Renal cortical epithelial cell (primary cell): Measurements from ENCODE around the gene LYRM4. TPM values are rescaled to one million over a fixed set of nuclear protein-coding genes. Genes with fewer than 3 reads are reported as not detected.

Experiments used
- DNase-seq: peaks from one replicate; pipeline ENCODE4 v3.0.0-alpha.2; 2011; ENCODE audit warnings: low read depth
- total RNA-seq: library from RNA; depleted of rRNA; stranded (reverse); fragments of >200 nt; gene quantifications from 2 replicates; pipeline ENCODE4 v1.2.3, GENCODE V29; 2014

The LYRM4 gene
- total RNA-seq, 1 donor from 2014 or later, result 17.1 TPM

DNA sequence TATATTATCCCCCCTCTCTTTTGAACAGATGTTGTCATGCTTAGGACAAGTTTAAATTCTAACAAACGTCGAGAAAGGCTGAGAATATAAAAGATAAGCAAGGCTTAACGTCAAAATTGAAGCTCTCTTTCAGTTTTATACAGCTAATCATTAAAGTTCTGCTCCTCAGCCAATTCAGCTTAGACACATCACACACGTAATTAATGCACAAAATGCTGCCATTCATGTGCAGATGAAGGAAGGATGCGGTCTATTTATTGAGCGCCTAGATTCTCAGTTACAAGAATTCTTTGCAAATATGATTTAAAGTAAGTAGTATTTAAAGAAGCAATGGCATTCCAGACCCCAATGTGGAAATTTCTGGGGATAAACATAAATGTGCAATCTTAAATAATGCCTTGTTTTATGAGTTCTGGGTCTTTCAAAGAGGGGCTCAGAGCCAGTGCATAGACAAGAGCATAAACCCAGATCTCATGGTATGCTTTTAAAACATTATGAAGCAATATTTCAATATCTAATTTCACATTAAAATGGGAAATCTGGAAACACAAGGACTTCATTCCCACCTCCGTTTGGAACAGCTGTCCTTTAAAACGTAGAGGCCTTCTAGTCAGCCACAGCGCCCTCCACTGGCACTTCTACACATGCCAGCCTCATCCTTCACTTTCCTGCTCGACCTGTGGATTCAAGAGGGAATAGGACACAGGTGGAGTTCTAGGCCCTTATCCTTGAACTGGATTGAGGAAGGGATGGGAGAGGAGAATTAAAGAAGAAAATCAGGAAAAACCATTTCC, 85.8 kb downstream of the LYRM4 start:
- no peak for DNase-seq

DNA sequence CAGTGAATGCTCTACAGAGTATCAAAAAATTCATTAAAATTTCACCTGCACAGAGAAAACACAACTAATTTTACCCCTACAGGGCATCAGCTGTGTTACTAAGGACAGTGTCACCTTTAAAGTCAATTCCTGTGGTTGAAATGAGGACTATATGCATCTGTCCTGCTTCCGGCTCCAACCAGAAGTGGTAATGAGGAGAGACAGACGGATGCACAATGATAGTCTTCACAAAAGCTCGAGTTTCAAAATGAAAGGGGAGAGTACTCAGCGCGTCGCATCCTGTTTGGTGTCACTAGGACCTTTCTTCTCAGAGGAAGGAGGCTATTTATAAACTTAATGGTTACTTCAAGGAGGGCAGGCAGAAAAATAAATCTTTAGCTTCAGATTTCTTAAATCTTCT, 86.5 kb downstream of the LYRM4 start:
- no peak for DNase-seq

DNA sequence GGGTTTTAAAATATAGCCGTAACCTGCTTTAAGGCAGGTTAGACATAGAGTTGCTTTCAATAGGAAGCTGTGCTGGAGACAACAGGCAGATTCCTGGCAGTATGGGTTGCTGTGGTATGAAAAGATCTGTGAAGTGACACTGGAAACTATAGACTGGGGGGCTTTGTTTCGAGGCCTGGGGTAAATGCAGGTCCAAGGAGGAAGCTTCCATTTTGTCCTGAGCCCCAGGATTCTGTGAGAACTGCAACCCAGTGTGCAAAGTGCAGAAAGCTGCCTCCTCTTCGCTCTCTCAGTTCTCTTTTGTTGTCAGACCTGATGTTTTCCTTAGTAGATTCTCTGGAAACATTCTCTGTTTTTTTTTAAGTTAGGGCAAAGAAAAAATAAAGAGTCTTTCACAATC, 86.9 kb downstream of the LYRM4 start:
- DNase-seq, result no peak

DNA sequence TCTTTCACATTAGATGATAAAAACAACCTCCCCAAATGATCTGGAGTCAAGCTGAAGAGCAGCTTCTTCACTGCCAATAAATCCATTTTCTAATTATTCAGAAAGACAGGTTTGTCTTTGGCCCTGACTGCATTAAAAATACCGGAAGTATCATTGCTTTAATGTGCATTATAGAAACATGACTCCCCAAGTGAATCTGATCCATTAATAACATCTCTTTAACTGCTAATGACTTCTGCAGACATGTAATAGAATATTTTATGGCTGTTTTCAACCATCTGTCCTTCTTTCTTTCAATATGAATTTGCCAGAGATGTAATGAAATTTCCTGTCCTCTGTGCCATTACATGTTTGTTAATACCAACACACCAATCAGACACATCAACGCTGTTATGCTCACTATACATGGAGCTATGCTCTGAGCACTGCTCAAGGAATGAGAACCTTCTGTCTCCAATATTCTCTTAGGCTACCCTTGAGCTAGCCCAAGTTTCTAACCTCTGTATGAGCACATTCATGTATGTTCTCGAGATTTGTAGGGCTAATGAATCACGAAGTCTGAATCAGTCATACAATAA, 87.8 kb downstream of the LYRM4 start:
- DNase-seq, result no peak

DNA sequence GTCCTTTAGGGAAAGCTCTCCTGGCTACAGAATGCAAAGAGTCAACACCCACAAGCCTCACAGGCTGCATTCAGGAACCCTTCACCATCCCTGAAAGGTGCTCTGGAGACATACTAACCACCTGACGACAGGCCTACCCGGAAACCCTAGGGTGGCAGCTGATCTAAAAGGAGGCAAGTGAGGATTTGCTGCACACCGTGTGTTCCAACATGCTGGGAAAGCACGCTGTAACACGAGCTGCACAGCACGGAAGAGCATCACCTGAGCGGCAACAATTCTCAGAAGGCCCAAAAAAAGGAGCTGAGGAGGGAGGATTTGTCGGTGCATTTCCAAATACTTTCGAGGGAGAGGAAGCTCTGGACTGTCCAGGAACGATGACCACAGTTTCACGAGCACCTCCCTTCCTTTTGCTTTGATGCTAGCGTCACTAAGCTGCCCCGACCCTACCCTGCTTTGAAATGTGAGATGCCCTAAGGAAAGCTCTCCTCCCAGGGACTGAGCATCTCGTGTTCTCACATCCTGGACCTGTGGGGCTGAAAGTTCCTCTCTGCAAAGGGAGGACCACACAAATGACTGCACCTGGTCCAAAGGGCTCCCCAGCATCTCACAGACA, 88.6 kb downstream of the LYRM4 start:
- DNase-seq, result no peak

DNA sequence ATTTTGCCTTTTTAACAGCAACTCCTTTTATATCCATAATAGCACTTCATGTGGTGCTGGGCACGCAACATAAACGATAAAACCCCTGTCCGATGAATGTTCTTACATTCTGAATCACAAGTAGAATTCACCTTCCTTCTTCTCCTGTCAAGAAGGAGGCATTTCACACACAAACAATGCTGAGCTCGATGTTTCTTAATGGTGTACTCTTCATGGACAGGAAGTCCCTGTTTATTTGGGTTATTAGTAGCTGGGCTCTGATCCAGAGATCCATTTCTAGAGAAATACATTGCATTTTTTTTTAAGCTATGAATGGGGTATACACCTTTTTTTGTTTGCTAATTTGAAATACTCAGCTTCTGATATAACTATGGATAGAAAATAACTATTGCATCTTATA, 93.2 kb downstream of the LYRM4 start:
- DNase-seq, result no peak

DNA sequence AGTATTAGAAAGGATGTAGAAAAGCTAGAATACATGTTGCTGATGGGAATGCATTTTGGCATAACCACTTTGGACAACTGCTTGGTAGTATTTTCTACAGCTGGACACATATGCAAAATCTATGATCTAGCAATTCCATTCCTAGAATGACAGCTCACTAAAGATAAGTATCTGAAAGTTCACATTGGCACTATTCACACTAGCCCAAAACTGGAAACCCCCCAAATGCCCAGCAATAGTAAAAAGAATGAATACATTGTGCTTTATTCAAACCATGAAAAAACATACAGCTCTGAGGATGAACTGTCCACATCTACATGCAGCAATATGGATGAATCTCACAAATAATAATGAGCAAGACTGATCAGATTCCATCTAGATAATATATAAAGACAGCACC, 96.7 kb downstream of the LYRM4 start:
- no peak for DNase-seq

DNA sequence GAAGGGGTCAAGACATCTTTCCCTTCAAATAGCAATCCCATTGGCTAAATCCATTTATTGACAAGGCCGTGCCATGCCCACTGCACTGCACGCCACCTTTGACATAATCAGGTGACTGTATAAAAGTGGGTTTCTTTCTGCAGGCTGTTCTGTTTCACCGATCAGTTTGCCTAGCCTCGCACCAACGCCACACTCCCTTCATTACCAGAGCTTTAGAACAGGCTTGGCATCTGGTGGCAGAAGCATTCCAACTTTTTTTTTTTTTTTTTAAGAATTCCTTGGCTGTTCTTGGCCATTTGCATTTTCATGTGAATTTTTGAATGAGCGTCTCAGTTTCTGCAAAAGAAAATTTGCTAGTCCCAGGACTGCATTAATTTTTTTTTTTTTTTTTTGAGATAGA, 97.5 kb downstream of the LYRM4 start:
- no peak for DNase-seq

DNA sequence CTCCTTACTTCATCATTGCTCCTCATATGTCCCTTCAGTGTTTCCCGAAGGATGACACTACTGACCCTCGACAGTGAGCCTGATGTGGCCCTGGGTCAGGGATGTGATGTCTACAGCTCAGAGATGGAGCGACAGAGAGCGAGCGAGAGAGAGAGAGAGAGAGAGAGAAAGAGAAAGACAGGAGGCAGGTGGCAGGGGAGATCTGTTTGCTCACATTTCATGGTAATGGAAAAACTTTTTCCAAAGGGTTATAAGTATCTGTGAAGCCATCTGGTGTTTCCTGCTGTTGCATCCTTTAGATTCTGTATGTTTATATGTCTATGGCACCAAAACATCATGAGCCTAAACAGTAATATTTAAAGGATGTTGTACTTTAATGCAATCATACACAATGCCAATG, 98.4 kb downstream of the LYRM4 start:
- no peak for DNase-seq

DNA sequence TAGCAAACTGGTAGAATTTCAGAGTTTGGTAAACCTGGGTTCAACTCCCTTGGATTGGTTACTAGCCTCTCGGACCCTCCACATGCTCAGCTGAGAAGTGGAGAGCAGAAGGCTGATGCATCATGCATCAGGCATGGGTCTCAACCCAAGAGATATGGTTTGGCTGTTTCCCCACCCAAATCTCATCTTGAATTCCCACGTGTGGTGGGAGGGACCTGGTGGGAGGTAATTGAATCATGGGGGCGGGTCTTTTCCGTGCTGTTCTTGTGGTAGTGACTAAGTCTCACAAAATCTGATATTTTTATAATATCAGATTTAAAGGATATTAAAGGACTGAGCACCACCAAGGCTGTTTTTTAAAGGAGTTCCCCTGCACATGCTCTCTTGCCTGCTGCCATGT, 100.5 kb downstream of the LYRM4 start:
- no peak for DNase-seq

DNA sequence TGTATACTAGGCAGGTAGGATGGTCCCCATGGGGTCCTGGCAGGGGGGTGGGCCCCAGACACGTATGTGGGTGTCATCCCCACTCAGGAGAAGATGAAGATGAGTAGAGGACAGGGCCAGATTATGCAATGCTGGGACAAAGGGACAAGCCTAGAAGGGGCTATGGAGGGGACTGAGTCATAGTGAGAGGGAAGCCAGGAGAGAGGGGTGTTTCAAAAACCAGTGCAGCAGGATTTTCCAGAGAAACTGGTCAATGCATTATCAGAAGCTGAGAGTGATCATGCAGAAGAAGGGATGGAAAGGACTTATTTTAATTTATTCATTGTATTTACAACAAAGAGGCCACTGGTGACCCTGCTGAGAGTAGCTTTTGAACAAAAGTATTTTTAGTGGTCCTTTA, 101.6 kb downstream of the LYRM4 start:
- DNase-seq, result no peak

DNA sequence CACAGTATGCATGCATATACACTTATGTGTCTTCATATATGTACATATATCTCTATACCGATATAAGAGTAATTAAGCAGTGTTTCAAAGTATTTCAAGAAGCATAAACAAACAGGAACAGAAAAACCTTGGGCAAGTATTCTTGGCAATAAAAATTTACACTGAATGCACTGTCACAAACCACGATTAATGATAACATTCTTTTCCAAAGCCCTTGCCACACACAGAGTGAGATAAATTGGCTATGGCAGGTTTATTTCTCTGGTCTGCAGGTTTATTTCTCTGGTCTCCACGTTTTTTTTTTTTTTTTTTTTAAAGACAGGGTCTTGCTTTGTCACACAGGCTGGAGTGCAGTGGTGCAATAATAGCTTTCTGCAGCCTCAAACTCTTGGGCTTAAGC, 102.6 kb downstream of the LYRM4 start:
- no peak for DNase-seq

DNA sequence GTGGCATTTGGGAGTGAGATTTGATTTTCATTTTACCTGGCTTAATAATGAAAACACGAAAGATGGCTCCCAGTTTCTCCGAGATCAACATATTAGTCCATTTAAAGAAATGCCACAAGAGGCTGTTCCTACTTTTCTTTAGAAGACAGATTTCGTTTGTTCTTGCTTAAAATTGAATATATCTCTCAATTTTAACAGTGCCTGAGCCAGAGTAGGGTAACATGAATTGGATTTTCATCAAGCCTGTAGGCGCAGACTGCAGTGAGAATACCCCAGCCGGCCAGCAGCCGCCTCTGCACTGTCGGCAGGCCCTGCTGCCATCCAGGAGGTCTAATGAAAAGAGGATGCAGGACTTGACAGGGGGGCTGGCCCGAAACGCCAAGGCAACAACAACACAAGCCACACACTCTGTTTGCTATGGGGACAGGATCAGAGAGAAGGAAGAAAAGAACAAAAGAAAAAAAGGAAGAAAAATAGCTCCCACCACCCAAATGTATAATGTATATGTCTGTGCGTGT, 103.1 kb downstream of the LYRM4 start:
- no peak for DNase-seq

DNA sequence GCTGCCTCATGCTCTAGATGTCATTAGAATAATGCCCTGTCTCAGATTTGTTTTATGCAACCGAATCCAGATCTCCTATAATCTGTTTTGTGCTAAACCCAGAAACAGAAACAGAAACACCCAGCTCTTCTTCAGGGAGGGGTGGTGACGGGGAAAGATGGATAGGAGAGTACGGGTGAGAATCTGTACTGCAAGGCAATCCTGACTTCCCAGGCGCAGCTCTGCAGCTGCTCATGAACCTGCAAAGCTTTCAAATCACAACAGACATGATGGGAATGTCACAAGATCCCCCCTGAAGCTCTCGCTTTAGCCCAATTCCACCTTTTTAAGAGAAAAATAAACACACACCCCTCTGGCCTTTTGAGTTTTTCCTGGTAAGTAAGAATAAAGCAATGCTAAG, 104.1 kb downstream of the LYRM4 start:
- DNase-seq, result no peak

DNA sequence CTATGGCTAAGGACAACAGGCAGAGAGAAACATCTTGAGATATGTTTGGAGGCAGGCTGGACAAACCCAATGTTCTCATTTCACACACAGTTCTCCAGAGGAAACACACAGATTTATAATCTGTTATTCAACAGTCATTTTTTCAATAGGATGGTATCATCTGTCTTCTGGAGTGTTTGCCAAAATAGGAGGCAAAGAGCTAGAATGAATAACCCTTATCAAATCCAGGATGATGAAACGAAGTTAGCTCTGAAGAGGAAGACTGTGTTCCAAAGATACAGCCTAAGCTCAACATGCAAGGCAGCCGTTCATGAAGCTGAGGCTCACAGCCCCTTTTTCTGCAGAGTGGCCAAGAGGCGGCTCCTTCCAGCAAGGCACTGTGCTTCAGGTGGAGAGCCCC, 104.8 kb downstream of the LYRM4 start:
- DNase-seq, result no peak

DNA sequence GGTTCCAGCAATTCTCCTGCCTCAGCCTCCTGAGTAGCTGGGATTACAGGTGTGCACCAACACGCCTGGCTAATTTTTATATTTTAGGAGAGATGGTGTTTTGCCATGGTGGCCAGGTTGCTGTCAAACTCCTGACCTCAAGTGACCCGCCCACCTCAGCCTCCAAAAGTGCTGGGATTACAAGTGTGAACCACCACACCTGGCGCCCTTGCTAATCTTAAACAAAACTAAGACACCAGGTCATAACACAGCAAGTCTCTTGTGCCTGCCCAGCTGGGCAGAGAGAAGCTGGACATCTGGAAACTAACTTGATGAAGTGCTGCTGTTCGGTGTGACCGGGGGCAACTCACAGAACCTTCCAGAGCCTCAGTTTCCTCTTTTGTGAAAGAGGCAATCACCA, 107.6 kb downstream of the LYRM4 start:
- DNase-seq, result no peak

DNA sequence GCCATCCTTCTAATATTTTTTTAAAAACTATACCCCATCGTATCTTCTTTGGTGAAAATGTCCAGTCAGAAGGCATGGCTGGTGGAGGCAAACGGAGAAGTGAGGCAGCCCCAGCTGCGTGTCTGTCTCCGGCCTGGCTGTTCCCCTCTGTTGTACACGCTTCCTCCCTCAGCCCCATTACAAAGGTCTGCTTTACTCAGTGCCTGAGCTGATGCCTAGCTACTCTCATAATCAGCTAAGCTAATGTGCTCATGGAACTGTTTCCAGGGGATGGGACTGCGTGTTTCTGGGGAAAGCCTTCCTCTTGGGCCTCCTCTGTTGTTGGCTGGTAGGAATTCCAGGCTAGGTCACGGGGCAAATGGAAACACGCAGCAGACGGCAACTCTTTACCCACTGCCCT, 108.3 kb downstream of the LYRM4 start:
- DNase-seq, result no peak

DNA sequence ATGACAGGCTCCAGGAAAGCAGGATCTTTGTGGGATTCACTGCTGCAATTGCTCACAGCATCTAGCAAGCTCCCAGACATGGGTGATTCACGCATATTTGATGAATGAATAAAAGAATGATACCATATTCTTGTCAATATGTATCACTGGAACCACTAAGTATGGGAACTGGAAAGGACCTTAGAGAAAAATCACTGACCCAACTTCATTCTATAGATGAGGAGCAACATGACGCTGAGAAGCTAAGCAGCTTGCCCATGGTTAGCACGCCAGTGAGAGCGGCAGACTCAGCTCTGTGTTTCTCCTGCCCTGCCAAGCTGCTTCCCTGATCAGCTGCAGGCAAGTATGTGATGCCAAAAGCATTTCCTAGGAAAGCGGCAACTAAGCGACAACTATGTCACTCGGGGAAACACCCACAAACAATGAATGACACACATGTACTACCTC, 108.8 kb downstream of the LYRM4 start:
- no peak for DNase-seq

DNA sequence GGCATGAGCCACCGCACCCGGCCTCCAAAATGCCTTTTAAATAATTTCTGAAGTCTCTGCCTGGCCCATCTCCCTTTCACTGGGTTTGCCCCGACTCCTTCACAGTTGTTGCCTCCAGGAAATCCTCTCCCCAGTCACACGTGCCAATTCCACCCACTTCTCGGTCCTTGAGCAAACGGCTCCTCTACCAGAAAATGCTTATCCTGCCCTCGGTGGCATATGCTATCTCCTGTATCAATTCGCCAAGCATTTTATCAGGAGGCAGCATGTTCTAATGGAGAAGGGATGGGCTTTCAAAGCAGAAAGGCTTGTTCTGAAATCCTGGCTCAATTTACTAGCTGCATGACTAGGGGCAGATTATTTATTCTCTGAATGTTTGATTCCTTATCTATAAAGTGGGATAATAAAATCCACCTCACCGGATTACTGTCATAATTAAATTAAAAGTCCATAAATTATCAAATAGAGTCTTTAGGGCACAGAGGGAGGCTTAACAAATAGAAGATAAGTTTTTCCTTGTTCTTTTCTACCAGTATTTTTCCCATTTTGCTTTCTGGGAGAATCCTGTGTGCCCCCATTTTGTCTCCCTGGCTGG, 109.3 kb downstream of the LYRM4 start:
- no peak for DNase-seq

DNA sequence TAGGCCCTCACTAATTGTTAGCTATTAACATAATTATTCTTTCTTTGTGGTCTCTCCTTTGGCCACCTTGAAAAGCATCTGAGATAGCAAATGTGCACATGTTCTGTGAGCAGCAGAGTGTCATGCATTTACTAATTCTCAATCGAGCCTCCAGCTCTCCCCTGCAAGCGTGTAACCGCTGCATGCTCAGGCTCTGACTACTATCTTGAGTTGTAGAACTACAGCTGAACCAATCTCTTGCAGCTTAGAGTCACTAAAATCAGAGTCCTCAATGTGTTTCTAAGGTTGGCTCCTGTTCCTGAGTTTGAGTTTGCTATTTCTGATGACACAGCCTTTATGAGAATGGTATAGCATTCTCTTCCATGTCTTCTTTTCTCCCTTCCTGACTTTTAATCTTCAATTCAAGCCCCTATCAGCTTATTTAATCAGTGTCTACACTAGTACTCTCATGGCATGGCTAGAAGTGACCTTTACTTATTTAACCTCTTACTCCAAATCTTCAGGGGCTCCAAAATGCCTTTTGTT, 110.1 kb downstream of the LYRM4 start:
- DNase-seq, result no peak

DNA sequence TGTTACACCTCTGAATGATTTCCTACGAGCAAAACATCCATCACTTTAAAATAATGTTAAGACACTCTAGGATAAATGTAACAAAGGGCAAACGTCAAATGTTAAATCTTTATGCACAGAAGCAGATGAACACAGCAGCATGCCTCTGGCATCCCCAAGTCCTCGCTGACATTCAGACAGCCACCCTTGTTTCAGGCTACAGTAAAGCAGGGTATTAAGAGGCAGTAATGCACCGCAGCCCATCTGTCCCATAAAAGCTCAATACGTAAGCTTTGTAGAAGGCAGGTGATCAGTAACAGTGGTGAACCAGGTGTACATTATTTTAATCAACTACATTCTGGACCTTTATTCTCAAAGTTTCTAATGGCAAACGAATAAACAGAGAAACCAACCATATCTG, 110.9 kb downstream of the LYRM4 start:
- no peak for DNase-seq

DNA sequence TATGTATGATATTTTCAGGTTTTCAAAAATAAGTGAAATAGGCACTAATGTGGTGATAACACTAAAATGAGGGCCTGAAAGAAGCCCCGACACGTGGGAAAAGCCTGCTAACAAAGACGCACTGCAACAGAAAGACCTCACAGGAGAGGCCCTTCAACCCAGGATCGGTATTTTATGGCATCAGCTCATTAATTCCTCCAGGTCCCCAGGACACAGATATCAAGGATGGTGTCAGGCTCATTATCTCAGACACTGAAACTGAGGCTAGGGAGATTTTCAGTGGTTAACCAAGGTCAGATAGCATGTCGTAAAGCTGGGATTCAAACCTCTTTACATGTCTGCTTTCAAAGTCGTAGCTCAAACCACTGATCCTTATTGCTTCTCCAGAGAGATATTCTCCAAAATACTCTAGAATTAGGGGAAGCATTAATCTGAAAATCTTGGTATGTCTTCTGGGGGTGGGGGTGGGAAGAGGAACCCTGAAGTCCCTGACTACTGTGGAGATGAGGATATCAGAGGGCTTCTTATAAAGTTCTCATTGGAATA, 111.5 kb downstream of the LYRM4 start:
- DNase-seq, result no peak
